ENCODE measurements around the gene MYPN.

DNA sequence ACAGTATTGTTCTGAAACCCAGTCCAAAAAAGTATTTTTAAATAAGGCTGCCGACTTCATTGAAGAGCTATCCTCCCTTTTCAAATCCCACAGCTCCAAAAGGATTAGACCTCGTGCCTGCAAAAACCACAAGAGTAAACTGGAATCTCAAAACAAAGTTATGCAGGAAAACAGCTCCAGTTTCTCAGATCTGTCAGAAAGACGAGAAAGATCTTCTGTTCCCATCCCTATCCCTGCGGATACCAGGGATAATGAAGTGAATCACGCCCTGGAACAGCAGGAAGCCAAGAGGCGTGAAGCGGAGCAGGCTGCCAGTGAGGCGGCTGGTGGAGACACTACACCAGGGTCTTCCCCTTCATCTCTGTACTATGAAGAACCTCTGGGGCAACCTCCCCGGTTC is 12.6 kb downstream of the MYPN start:
- TF ChIP-seq, protein P1, sequence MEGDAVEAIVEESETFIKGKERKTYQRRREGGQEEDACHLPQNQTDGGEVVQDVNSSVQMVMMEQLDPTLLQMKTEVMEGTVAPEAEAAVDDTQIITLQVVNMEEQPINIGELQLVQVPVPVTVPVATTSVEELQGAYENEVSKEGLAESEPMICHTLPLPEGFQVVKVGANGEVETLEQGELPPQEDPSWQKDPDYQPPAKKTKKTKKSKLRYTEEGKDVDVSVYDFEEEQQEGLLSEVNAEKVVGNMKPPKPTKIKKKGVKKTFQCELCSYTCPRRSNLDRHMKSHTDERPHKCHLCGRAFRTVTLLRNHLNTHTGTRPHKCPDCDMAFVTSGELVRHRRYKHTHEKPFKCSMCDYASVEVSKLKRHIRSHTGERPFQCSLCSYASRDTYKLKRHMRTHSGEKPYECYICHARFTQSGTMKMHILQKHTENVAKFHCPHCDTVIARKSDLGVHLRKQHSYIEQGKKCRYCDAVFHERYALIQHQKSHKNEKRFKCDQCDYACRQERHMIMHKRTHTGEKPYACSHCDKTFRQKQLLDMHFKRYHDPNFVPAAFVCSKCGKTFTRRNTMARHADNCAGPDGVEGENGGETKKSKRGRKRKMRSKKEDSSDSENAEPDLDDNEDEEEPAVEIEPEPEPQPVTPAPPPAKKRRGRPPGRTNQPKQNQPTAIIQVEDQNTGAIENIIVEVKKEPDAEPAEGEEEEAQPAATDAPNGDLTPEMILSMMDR (IDR thresholded peaks at IDR 0.05), result no peak
- no peak for TF ChIP-seq POLR2A (IDR thresholded peaks at IDR 0.05)
